Keratinocyte (primary cell): ENCODE results near the gene PES1. TPM values are rescaled to one million over a fixed set of nuclear protein-coding genes. Genes with fewer than 3 reads are reported as not detected.

Source experiments
- DNase-seq: peaks from one replicate; pipeline ENCODE4 v3.0.0-alpha.2; 2011; ENCODE audit warnings: low read depth, missing footprints, low spot score
- FAIRE-seq: peaks from 2 replicates; lab custom pipeline; 2011; peaks lifted over from hg19 to GRCh38; lab: Jason Lieb, UNC
- H2AFZ ChIP-seq: 2 replicates; pipeline ENCODE4 v1.6.0; 2012; ENCODE audit warnings: low read length, control low read depth, inconsistent platforms; ENCODE audit not compliant: control insufficient read depth
- H3K27ac ChIP-seq: 2 replicates; pipeline ENCODE4 v1.5.1; 2011; ENCODE audit warnings: low read length; ENCODE audit not compliant: control insufficient read depth, insufficient read depth
- H3K27me3 ChIP-seq: 3 replicates; pipeline ENCODE4 v1.6.0; 2011; ENCODE audit warnings: low read length; ENCODE audit not compliant: control insufficient read depth, insufficient read depth; ENCODE audit errors: extremely low read depth
- H3K36me3 ChIP-seq, 2 experiments: 2 replicates in 1 of 2; 3 replicates in 1 of 2; pipeline ENCODE4 v1.5.1; 2011; ENCODE audit warnings: low read length in 2 of 2, mild to moderate bottlenecking in 1 of 2; ENCODE audit not compliant: control insufficient read depth in 2 of 2, insufficient read depth in 2 of 2; ENCODE audit errors: extremely low read depth in 1 of 2
- H3K4me1 ChIP-seq: 3 replicates; pipeline ENCODE4 v1.5.1; 2011; ENCODE audit warnings: low read length; ENCODE audit not compliant: control insufficient read depth, insufficient read depth; ENCODE audit errors: extremely low read depth
- H3K4me2 ChIP-seq: 3 replicates; pipeline ENCODE4 v1.6.0; 2011; ENCODE audit warnings: low read depth, low read length; ENCODE audit not compliant: control insufficient read depth, insufficient read depth; ENCODE audit errors: extremely low read depth
- H3K4me3 ChIP-seq, 3 experiments: fragments of 200-600 bp in 1 of 3; sonication (generic) in 1 of 3; 2 replicates in 2 of 3; 3 replicates in 1 of 3; pipeline ENCODE4 v1.5.1; 2011 to 2016; ENCODE audit warnings: low read length in 3 of 3, mild to moderate bottlenecking in 3 of 3, control low read depth in 2 of 3, inconsistent platforms in 1 of 3, low read depth in 1 of 3, mixed read lengths in 1 of 3, mixed run types in 1 of 3, moderate library complexity in 1 of 3; ENCODE audit not compliant: control insufficient read depth in 2 of 3, insufficient read depth in 2 of 3; ENCODE audit errors: extremely low read depth in 1 of 3
- H3K79me2 ChIP-seq: 2 replicates; pipeline ENCODE4 v1.6.0; 2012; ENCODE audit warnings: low read length; ENCODE audit not compliant: control insufficient read depth, insufficient read depth
- H3K9ac ChIP-seq: 3 replicates; pipeline ENCODE4 v1.6.0; 2011; ENCODE audit warnings: low read length; ENCODE audit not compliant: control insufficient read depth, insufficient read depth; ENCODE audit errors: extremely low read depth
- H3K9me1 ChIP-seq: 3 replicates; pipeline ENCODE4 v1.6.0; 2011; ENCODE audit warnings: low read length; ENCODE audit not compliant: control insufficient read depth, insufficient read depth; ENCODE audit errors: extremely low read depth
- H3K9me3 ChIP-seq: 2 replicates; pipeline ENCODE4 v1.5.1; 2012; ENCODE audit warnings: low read depth, low read length; ENCODE audit not compliant: control insufficient read depth
- H4K20me1 ChIP-seq: 3 replicates; pipeline ENCODE4 v1.6.0; 2011; ENCODE audit warnings: low read length; ENCODE audit not compliant: control insufficient read depth, insufficient read depth; ENCODE audit errors: extremely low read depth
- EZH2 ChIP-seq: IDR thresholded peaks from one replicate; pipeline ENCODE4 v1.6.1; 2012; ENCODE audit warnings: inconsistent platforms, mild to moderate bottlenecking, low read length, moderate library complexity
- dilution Hi-C: fragments of 300-500 bp; cut with MboI; formaldehyde crosslinking; loops from one replicate; pipeline ENCODE4 v1.7.0; 2020; ENCODE audit warnings: low sequenced_read_pairs; ENCODE audit not compliant: extremely low pct_ligation_motif_present
- polyA plus RNA-seq, 5 experiments: library from polyadenylated mRNA; depleted of rRNA in 3 of 5; stranded (reverse) in 3 of 5; stranded (forward) in 1 of 5; unstranded in 1 of 5; fragments of >200 nt; gene quantifications; 1 replicate in 1 of 5; 2 replicates in 3 of 5; 3 replicates in 1 of 5; pipeline versions ENCODE4 v1.2.1 to v1.2.3, GENCODE V29; 2011 to 2012; ENCODE audit warnings: missing spikeins in 2 of 5, low read depth in 1 of 5, low replicate concordance in 1 of 5
- TF ChIP-seq, protein P1 (sequence below), 3 experiments: IDR thresholded peaks in 1 of 3; conservative IDR thresholded peaks in 1 of 3; optimal IDR thresholded peaks in 1 of 3; 2 replicates in 2 of 3; 3 replicates in 1 of 3; pipeline versions ENCODE3 to v1.5.1; 2011; ENCODE audit warnings: low read length in 3 of 3, mild to moderate bottlenecking in 3 of 3, moderate library complexity in 2 of 3, control low read depth in 1 of 3, inconsistent platforms in 1 of 3; ENCODE audit not compliant: insufficient read depth in 2 of 3; ENCODE audit errors: extremely low read depth in 1 of 3

The PES1 gene
- polyA plus RNA-seq, 1 donor (not counting 4 experiments of a cell fraction or from before 2014, with no cell fraction given), result 116 TPM

DNA sequence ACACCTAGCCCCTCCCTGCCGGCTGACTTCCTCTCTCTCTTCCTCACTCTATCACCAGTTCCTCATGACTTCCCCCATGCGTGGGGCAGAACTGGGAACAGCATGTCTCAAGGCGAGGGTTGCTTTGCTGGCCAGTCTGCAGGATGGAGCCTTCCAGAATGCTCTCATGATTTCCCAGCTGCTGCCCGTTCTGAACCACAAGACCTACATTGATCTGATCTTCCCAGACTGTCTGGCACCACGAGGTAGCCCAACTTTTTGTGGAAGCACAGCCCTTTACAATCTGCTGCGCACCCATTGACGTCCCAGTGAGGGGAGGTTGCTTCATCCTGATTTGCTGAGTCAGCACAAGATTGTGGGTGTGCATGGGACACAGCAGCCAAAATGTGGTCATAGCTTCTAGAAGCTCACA is 23.8 kb upstream of the PES1 start:
- DNase-seq (no peak), FAIRE-seq (no peak)
- H3K9me3 ChIP-seq, result no peaks in the 10 kb centered on the region
- no peaks in the 10 kb centered on the region for H3K79me2 ChIP-seq
- H4K20me1 ChIP-seq, result no peaks in the 10 kb centered on the region
- H3K4me3 ChIP-seq, result no peak overlapping the region
- dilution Hi-C loops, result no loop called here
- H2AFZ ChIP-seq, result no peak overlapping the region
- H3K27me3 ChIP-seq, result no peaks in the 10 kb centered on the region
- no peaks in the 10 kb centered on the region for H3K36me3 ChIP-seq
- H3K9ac ChIP-seq, result no peak overlapping the region
- TF ChIP-seq, protein P1, sequence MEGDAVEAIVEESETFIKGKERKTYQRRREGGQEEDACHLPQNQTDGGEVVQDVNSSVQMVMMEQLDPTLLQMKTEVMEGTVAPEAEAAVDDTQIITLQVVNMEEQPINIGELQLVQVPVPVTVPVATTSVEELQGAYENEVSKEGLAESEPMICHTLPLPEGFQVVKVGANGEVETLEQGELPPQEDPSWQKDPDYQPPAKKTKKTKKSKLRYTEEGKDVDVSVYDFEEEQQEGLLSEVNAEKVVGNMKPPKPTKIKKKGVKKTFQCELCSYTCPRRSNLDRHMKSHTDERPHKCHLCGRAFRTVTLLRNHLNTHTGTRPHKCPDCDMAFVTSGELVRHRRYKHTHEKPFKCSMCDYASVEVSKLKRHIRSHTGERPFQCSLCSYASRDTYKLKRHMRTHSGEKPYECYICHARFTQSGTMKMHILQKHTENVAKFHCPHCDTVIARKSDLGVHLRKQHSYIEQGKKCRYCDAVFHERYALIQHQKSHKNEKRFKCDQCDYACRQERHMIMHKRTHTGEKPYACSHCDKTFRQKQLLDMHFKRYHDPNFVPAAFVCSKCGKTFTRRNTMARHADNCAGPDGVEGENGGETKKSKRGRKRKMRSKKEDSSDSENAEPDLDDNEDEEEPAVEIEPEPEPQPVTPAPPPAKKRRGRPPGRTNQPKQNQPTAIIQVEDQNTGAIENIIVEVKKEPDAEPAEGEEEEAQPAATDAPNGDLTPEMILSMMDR (optimal IDR thresholded peaks at IDR 0.05 in 1 of 3, IDR thresholded peaks at IDR 0.05 in 1 of 3, conservative IDR thresholded peaks at IDR 0.05 in 1 of 3; ENCODE audit: extremely low read depth in 1 of 3, insufficient read depth in 2 of 3, low read length in 3 of 3), result no peak
- no peak for TF ChIP-seq EZH2
- no peaks in the 10 kb centered on the region for H3K9me1 ChIP-seq
- H3K4me1 ChIP-seq, result no peaks in the 10 kb centered on the region
- H3K4me2 ChIP-seq, result no peak overlapping the region
- H3K27ac ChIP-seq, result no peak overlapping the region

DNA sequence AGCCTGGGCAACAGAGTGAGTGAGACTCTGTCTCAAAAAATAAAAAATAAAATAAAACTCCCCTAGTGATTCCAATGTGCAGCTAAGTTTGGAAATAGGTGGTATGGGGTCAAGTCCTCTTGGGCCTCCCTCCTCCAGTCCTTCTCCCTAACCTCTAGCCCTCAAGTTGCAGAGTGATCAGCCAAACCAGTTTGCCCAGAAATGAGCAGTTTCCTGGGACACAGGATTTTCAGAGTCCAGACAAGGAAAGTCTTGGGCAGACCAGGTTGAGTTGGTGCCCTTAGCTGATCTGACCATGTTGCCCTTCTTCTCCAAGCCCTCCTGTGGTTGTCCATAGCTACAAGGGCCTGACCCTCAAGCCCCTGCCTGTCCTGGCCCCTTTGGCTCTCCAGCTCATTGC is 23.2 kb upstream of the PES1 start:
- Histone ChIP-seq H3K9me3 (no peaks in the 10 kb centered on the region), H3K4me1 (no peaks in the 10 kb centered on the region), H4K20me1 (no peaks in the 10 kb centered on the region), H2AFZ (no peak overlapping the region), H3K9me1 (no peaks in the 10 kb centered on the region), H3K4me3 (no peak overlapping the region), H3K4me2 (no peak overlapping the region), H3K27ac (no peak overlapping the region), H3K27me3 (no peaks in the 10 kb centered on the region), H3K79me2 (no peaks in the 10 kb centered on the region), H3K9ac (no peak overlapping the region), H3K36me3 (no peaks in the 10 kb centered on the region)
- FAIRE-seq (no peak), DNase-seq (no peak)
- dilution Hi-C loops, result no loop called here
- TF ChIP-seq, protein P1 (optimal IDR thresholded peaks at IDR 0.05 in 1 of 3, IDR thresholded peaks at IDR 0.05 in 1 of 3, conservative IDR thresholded peaks at IDR 0.05 in 1 of 3; ENCODE audit: extremely low read depth in 1 of 3, insufficient read depth in 2 of 3, low read length in 3 of 3), result no peak
- no peak for TF ChIP-seq EZH2
